T-cell (primary cell): Measurements from ENCODE around the gene ATG4B. TPM values are rescaled to one million over a fixed set of nuclear protein-coding genes. Genes with fewer than 3 reads are reported as not detected.

ENCODE experiments used
- ATAC-seq, 4 experiments: fragments of 200-7000 bp in 3 of 4; fragments of 150-1000 bp in 1 of 4; cut with Tn5 transposase; replicated peaks in 1 of 4; 1 replicate in 3 of 4; 2 replicates in 1 of 4; pipeline ENCODE4 v1.10.0; 2021; ENCODE audit warnings: moderate library complexity in 3 of 4, mild to moderate bottlenecking in 2 of 4, moderate number of reproducible peaks in 1 of 4
- CTCF ChIA-PET, 2 donors: fragments of 300-600 bp; sonication (Branson Sonifier 250); formaldehyde crosslinking; loops; one replicate each; lab custom pipeline; 2022; ENCODE audit warnings: antibody characterized with exemption in 2 of 2; lab: Charles Lee
- POLR2A ChIA-PET, 2 donors: fragments of 300-600 bp; sonication (Branson Sonifier 250); formaldehyde crosslinking; loops; one replicate each; lab custom pipeline; 2022; ENCODE audit warnings: antibody characterized with exemption in 2 of 2; lab: Charles Lee
- DNase-seq, 35 experiments: peaks; one replicate each; pipeline versions ENCODE4 v3.0.0 to v3.0.0-alpha.2; 2013 to 2023
- H3K27ac ChIP-seq: one replicate; pipeline ENCODE4 v1.5.1; 2013; ENCODE audit warnings: low read length
- H3K27me3 ChIP-seq, 2 experiments: replicated peaks in 1 of 2; 1 replicate in 1 of 2; 2 replicates in 1 of 2; pipeline versions ENCODE4 v1.6.1 to v1.7.0; 2013; ENCODE audit warnings: low read length in 1 of 2, mixed read lengths in 1 of 2; ENCODE audit not compliant: control insufficient read depth in 2 of 2, insufficient read depth in 2 of 2; ENCODE audit errors: extremely low read depth in 1 of 2
- H3K36me3 ChIP-seq, 2 donors: 1 replicate in 1 of 2; 2 replicates in 1 of 2; pipeline versions ENCODE4 v1.6.1 to v1.7.0; 2013; ENCODE audit warnings: low read length in 1 of 2; ENCODE audit not compliant: control insufficient read depth in 2 of 2, insufficient read depth in 1 of 2; ENCODE audit errors: extremely low read depth in 1 of 2
- H3K4me1 ChIP-seq, 2 experiments: 1 replicate in 1 of 2; 2 replicates in 1 of 2; pipeline versions ENCODE4 v1.6.1 to v1.7.0; 2013; ENCODE audit warnings: low read length in 2 of 2, mixed read lengths in 1 of 2; ENCODE audit not compliant: insufficient read depth in 2 of 2, control insufficient read depth in 1 of 2; ENCODE audit errors: extremely low read depth in 1 of 2
- H3K4me3 ChIP-seq, 2 donors: 1 replicate in 1 of 2; 2 replicates in 1 of 2; pipeline versions ENCODE4 v1.5.1 to v1.7.0; 2013; ENCODE audit warnings: mild to moderate bottlenecking in 2 of 2, low read length in 1 of 2, moderate library complexity in 1 of 2; ENCODE audit not compliant: control insufficient read depth in 1 of 2; ENCODE audit errors: extremely low read depth in 1 of 2
- H3K9me3 ChIP-seq: 2 replicates; pipeline ENCODE4 v1.7.0; 2013
- H3K27ac Mint-ChIP-seq, 2 donors: one replicate each; pipeline ENCODE4 v1.8.0; 2020 to 2021; ENCODE audit warnings: mild to moderate bottlenecking in 2 of 2, mixed read lengths in 2 of 2
- H3K27me3 Mint-ChIP-seq, 2 donors: one replicate each; pipeline ENCODE4 v1.8.0; 2021 to 2022; ENCODE audit warnings: mixed read lengths in 2 of 2
- H3K36me3 Mint-ChIP-seq: one replicate; pipeline ENCODE4 v1.8.0; 2021; ENCODE audit warnings: mixed read lengths
- H3K4me1 Mint-ChIP-seq, 3 donors: one replicate each; pipeline ENCODE4 v1.8.0; 2020 to 2022; ENCODE audit warnings: mixed read lengths in 3 of 3, mild to moderate bottlenecking in 1 of 3
- H3K4me3 Mint-ChIP-seq, 3 donors: one replicate each; pipeline ENCODE4 v1.8.0; 2020 to 2022; ENCODE audit warnings: mild to moderate bottlenecking in 3 of 3, mixed read lengths in 3 of 3, moderate library complexity in 3 of 3
- H3K9me3 Mint-ChIP-seq, 3 donors: one replicate each; pipeline ENCODE4 v1.8.0; 2020 to 2022; ENCODE audit warnings: mixed read lengths in 3 of 3
- WGBS: methylation state at CpG from one replicate; pipeline ENCODE4 v1.1.5; 2013; ENCODE audit warnings: missing lambda C conversion rate; ENCODE audit not compliant: insufficient coverage; 5-methylcytosine and 5-hydroxymethylcytosine counted together
- total RNA-seq, 35 experiments: library from RNA in 6 of 35; stranded (reverse) in 6 of 35; fragments of 120-200 nt in 1 of 35; gene quantifications; one replicate each; pipeline versions ENCODE4 v1.2.1 to v1.2.4 and lab custom pipeline; 2013 to 2026

ATG4B gene
- total RNA-seq, 5 donors from 2014 or later (not counting 1 experiment from before 2014, with no cell fraction given), result 98.4 to 127 (median 108) TPM

GRCh38 chr2:241686650-241687425 lies 49.3 kb downstream of the ATG4B start, which contains the start of gene DTYMK:
Gene DTYMK (minus strand): TSS chr2:241686815. CDS start chr2:241686783, 32 bp downstream.
- peaks cover 3 to 21% of the 10 kb centered on the region in 2 donors for H3K36me3 ChIP-seq

DNA sequence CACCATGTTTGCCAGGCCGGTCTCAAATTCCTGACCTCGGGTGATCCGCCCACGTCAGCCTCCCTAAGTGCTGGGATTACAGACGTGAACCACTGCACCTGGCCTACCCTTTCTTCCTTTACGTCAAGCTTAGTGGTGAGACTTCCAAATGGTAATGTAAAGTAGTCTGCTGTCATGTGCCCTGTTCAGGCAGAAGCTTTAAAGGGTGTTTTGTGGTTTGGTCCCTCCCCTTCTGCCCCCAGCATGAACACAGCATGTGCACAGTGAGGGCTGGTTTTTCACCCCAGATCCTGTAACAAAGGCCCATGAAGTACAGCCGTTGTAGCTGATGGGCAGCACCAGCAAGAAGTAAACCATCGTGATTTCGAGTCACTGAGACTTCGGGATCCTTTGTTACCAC lies 51.8 kb downstream of the ATG4B start:
- H3K4me3 Mint-ChIP-seq, result peak overlapping the region; percentile 41 to 94 (median 46)
- H3K27ac Mint-ChIP-seq, result peak overlapping the region; percentile 27 to 89
- no peaks in the 10 kb centered on the region for H3K27me3 ChIP-seq
- peak in 1 of 4 experiments; percentile 24 for ATAC-seq
- H3K27me3 Mint-ChIP-seq, result no peaks in the 10 kb centered on the region
- H3K9me3 Mint-ChIP-seq, result no peaks in the 10 kb centered on the region
- ChIA-PET POLR2A (interaction anchor here in 1 of 2 donors (1.4 kb wide), 1 partner anchor 10 kb away, joined by 3 read pairs; no protein-coding TSS in a partner anchor), CTCF (interaction anchor here in 1 of 2 donors (0.6 to 2.6 kb wide), 2 partner anchors 13 to 1131 kb away, joined by 3 to 9 read pairs; partner anchors contain the start of genes ANKMY1 and ING5)
- H3K4me1 ChIP-seq, result peaks cover 12 to 36% of the 10 kb centered on the region in 2 experiments
- DNase-seq, result peak in 11 of 35 experiments; percentile 11 to 66 (median 40)
- peaks cover 23 to 38% (median 36%) of the 10 kb centered on the region in 3 donors for H3K4me1 Mint-ChIP-seq
- no peak overlapping the region for H3K27ac ChIP-seq
- H3K9me3 ChIP-seq, result no peaks in the 10 kb centered on the region
- H3K36me3 ChIP-seq, result peaks cover 3 to 24% of the 10 kb centered on the region in 2 donors
- WGBS, result 70% methylated on average over 5 of the region's 10 CpGs
- H3K4me3 ChIP-seq, result no peak overlapping the region
- H3K36me3 Mint-ChIP-seq, result peaks cover 10% of the 10 kb centered on the region

More at GRCh38 chr2:241686650-241687425, 49.3 kb downstream of the ATG4B start, which contains the start of gene DTYMK:
- Mint-ChIP-seq H3K27me3 (no peaks in the 10 kb centered on the region), H3K4me1 (peaks cover 27 to 40% (median 36%) of the 10 kb centered on the region in 3 donors), H3K4me3 (peak within 1 kb of the TSS; percentile 86 to 94 (median 89)), H3K36me3 (peaks cover 3% of the 10 kb centered on the region), H3K27ac (peak within 1 kb of the TSS; percentile 88 to 89), H3K9me3 (no peaks in the 10 kb centered on the region)
- Histone ChIP-seq H3K9me3 (no peaks in the 10 kb centered on the region), H3K4me3 (peak within 1 kb of the TSS; percentile 84 to 86), H3K27me3 (no peaks in the 10 kb centered on the region), H3K27ac (peak within 1 kb of the TSS; percentile 55), H3K4me1 (peaks cover 12 to 36% of the 10 kb centered on the region in 2 experiments)
- ChIA-PET CTCF (interaction anchor here in 1 of 2 donors (0.6 to 2.6 kb wide), 7 partner anchors 12 to 1173 kb away, joined by 3 to 15 read pairs (median 3); partner anchors contain the start of gene ING5), POLR2A (interaction anchor here (0.5 to 1.0 kb wide), 7 partner anchors 12 to 373 kb away, joined by 3 to 14 read pairs (median 4); partner anchors contain the start of gene ATG4B (in 1 of the 2))
- DNase-seq, result peak; percentile 89 to 97 (median 94)
- peak; percentile 95 to 96 (median 96) for ATAC-seq
- under 1% methylated on average over 102 of the region's 102 CpGs for WGBS

GRCh38 chr2:241690202-241690717 lies 52.8 kb downstream of the ATG4B start:
- Histone ChIP-seq H3K27ac (no peak overlapping the region), H3K4me1 (peaks cover 12 to 36% of the 10 kb centered on the region in 2 experiments), H3K4me3 (no peak overlapping the region), H3K27me3 (no peaks in the 10 kb centered on the region), H3K36me3 (peaks cover 3 to 31% of the 10 kb centered on the region in 2 donors), H3K9me3 (no peaks in the 10 kb centered on the region)
- CTCF ChIA-PET, result no interaction called here
- Mint-ChIP-seq H3K36me3 (peaks cover 7% of the 10 kb centered on the region), H3K4me1 (peaks cover 20 to 36% (median 35%) of the 10 kb centered on the region in 3 donors), H3K27ac (peak overlapping the region in 1 of 2 donors; percentile 89), H3K4me3 (no peak overlapping the region), H3K27me3 (no peaks in the 10 kb centered on the region), H3K9me3 (no peaks in the 10 kb centered on the region)
- POLR2A ChIA-PET, result interaction anchor here in 1 of 2 donors (0.8 kb wide), 1 partner anchor 59 kb away, joined by 12 read pairs; no protein-coding TSS in a partner anchor
- 87% methylated on average over 6 of the region's 6 CpGs for WGBS
- ATAC-seq (no peak), DNase-seq (no peak)

DNA sequence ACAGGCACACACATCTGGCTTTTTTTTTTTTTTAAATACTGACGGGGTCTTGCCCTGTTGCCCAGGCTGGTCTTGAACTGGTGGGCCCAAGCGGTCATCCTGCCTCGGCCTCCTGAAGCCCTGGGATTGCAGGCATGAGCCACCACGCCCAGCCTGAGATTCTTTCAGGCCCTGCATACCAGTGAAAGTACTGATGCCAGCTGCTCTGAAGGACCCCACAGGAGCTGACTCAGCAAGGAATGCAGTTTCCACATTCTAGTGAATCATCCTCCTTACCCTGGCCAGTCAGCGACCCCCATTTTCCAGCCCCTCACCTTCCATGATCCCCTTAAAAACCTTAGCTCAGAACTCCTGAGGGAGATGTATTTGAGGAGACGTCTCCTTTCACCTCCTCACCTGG lies 55.0 kb downstream of the ATG4B start:
- Histone ChIP-seq H3K9me3 (no peaks in the 10 kb centered on the region), H3K27me3 (no peaks in the 10 kb centered on the region), H3K27ac (no peak overlapping the region), H3K4me3 (no peak overlapping the region), H3K36me3 (peaks cover 3 to 31% of the 10 kb centered on the region in 2 donors), H3K4me1 (peaks cover 7 to 23% of the 10 kb centered on the region in 2 experiments)
- H3K27me3 Mint-ChIP-seq, result no peaks in the 10 kb centered on the region
- H3K9me3 Mint-ChIP-seq, result no peaks in the 10 kb centered on the region
- ChIA-PET POLR2A (interaction anchor here in 1 of 2 donors (0.7 kb wide), 1 partner anchor 55 kb away, joined by 5 read pairs; the partner anchor contains the start of gene THAP4), CTCF (interaction anchor here in 1 of 2 donors (0.5 kb wide), 1 partner anchor 14 kb away, joined by 3 read pairs; no protein-coding TSS in a partner anchor)
- WGBS, result 92% methylated on average over 4 of the region's 6 CpGs
- no peak overlapping the region for H3K27ac Mint-ChIP-seq
- H3K36me3 Mint-ChIP-seq, result peaks cover 10% of the 10 kb centered on the region
- H3K4me1 Mint-ChIP-seq, result peaks cover 14 to 26% (median 25%) of the 10 kb centered on the region in 3 donors
- ATAC-seq (no peak), DNase-seq (no peak)
- no peak overlapping the region for H3K4me3 Mint-ChIP-seq

GRCh38 chr2:241695651-241696050 lies 58.2 kb downstream of the ATG4B start:
- Histone ChIP-seq H3K27me3 (no peaks in the 10 kb centered on the region), H3K27ac (no peak overlapping the region), H3K9me3 (no peaks in the 10 kb centered on the region), H3K4me1 (peaks cover 0 to 6% of the 10 kb centered on the region in 2 experiments), H3K36me3 (peaks cover 3 to 22% of the 10 kb centered on the region in 2 donors), H3K4me3 (no peak overlapping the region)
- CTCF ChIA-PET, result no interaction called here
- 100% methylated on average over 2 of the region's 4 CpGs for WGBS
- Mint-ChIP-seq H3K27ac (no peak overlapping the region), H3K4me3 (no peak overlapping the region), H3K27me3 (no peaks in the 10 kb centered on the region), H3K4me1 (peaks cover 0 to 9% (median 8%) of the 10 kb centered on the region in 3 donors), H3K36me3 (peaks cover 10% of the 10 kb centered on the region), H3K9me3 (no peaks in the 10 kb centered on the region)
- no peak for DNase-seq
- no peak for ATAC-seq
- POLR2A ChIA-PET, result interaction anchor here in 1 of 2 donors (0.6 kb wide), 1 partner anchor 12 kb away, joined by 3 read pairs; no protein-coding TSS in a partner anchor

GRCh38 chr2:241701149-241701398 lies 63.6 kb downstream of the ATG4B start:
- under 1% methylated on average over 16 of the region's 17 CpGs for WGBS
- Histone ChIP-seq H3K9me3 (no peaks in the 10 kb centered on the region), H3K4me1 (peaks cover 6 to 28% of the 10 kb centered on the region in 2 experiments), H3K4me3 (peak overlapping the region; percentile 52 to 59), H3K27ac (no peak overlapping the region), H3K27me3 (no peaks in the 10 kb centered on the region), H3K36me3 (peaks cover 3 to 14% of the 10 kb centered on the region in 2 donors)
- DNase-seq (peak in 2 of 35 experiments; percentile 82 to 87), ATAC-seq (no peak)
- H3K4me1 Mint-ChIP-seq, result peaks cover 21 to 30% (median 26%) of the 10 kb centered on the region in 3 donors
- H3K27me3 Mint-ChIP-seq, result no peaks in the 10 kb centered on the region
- ChIA-PET CTCF (interaction anchor here in 1 of 2 donors (1.5 to 2.4 kb wide), 2 partner anchors 13 to 15 kb away, joined by 9 to 15 read pairs; partner anchors contain the start of gene DTYMK), POLR2A (interaction anchor here in 1 of 2 donors (0.6 kb wide), 1 partner anchor 12 kb away, joined by 7 read pairs; no protein-coding TSS in a partner anchor)
- H3K9me3 Mint-ChIP-seq, result no peaks in the 10 kb centered on the region
- peak overlapping the region; percentile 86 to 87 for H3K27ac Mint-ChIP-seq
- peaks cover 6% of the 10 kb centered on the region for H3K36me3 Mint-ChIP-seq
- peak overlapping the region; percentile 81 to 85 (median 84) for H3K4me3 Mint-ChIP-seq
